ENCODE results near the gene ZNF141.
"Not testable (repeated sequence)": the region's sequence is repeated elsewhere in the genome, so short reads cannot be mapped to it uniquely, and the experiment has no call there.

ZNF141 gene

DNA sequence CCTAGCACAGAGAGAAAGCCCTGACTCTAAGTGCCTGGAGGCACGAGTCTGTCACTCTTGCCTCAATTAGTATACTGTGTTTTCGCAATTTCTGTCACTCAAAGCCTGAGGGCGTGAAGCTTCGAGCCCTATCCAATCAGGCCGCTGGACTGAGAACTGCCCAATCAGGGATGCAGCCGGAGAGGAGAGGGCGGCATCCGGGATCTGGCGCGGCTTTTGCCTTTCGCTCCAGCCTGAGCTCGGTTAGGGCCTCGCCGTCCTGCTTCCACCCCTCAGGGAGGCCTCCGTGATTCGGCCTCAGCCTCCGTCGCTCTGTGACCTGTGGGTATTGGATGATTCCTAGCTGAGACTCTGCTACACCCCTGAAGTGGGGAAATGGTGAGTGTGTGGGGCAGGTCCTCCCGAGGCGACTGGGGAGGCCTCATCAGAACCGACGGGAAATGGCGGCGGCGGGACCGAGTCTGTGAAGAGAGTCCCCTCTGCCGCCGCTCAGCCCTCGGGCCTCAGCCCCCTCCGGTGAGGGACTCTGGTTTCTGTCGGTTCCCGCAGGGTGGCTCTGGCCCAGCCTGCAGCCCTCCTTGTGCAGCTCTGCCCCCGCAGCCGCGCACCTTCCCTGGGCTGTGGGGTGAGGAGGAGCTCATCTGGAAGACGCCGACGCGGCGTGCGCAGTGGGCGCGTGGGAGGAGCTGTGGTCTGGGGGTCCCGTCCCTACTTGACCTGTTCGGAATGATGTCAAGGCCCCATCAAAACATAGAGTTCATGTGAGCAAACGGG is 48.5 kb downstream of the ZNF141 start:
- no peak for DNase-seq (ENCODE audit: low read depth in 2 of 2)

DNA sequence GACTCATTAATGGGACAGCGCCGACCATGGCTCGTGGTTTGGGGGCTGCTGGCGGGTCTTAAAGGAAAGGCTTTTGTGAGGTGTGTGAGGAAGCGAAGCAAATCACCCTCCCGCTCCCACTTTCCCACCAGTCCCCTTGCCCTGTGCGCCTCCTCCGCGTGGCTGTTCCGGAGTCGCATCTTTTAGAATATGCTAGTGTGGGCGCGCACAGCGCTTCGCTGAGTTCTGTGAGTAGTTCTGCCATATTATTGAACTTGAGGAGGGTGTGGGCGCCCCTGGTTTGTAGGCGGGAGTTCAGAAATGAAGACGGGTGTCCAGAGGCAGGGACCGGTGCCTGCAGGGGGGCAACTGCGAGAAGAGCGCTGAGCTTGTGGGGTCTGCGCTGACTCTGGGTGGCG is 49.1 kb downstream of the ZNF141 start:
- no peak for DNase-seq (ENCODE audit: low read depth in 2 of 2)

DNA sequence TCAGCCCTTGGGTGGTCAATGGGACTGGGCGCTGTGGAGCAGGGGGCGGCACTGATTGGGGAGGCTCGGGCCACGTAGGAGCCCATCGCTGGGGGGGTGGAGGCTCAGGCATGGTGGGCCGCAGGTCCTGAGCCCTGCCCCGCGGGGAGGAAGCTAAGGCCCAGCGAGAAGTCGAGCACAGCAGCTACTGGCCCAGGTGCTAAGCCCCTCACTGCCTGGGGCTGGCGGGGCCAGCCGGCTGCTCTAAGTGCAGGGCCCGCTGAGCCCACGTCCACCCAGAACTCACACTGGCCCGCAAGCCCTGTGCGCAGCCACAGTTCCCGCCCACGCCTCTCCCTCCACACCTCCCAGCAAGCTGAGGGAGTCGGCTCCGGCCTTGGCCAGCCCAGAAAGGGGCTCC is 66.4 kb downstream of the ZNF141 start:
- DNase-seq (ENCODE audit: low read depth in 2 of 2): no peak

- DNase-seq (ENCODE audit: low read depth in 2 of 2): not testable (repeated sequence)
Observed at GRCh38 chr4:408321-408720, 70.7 kb downstream of the ZNF141 start.

DNA sequence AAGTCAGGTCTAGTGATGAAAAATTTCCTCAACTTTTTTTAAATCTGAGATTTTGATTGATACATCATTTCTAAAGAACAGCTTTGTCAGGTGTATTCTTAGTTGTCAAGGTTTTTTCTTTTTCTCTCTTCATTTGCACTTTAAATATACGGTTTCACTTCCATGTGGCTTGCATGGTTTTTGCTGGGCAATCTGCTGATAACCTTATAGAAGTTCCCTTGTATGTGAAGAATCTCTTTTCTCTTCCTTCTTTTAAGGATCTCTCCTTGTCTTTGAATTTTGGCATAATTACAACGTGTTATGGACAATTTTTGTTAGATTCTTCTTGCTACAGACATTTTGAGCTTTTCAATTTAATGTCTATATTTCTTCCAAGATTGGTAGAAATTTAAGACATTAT is 85.0 kb downstream of the ZNF141 start:
- DNase-seq (ENCODE audit: low read depth in 2 of 2): no peak
